Measurements from ENCODE around the gene PDZD2. TPM values are rescaled to one million over a fixed set of nuclear protein-coding genes. Genes with fewer than 3 reads are reported as not detected.

The PDZD2 gene
- total and polyA plus RNA-seq, 8 donors: under 0.01 to 61.3 (median 5.8) TPM

DNA sequence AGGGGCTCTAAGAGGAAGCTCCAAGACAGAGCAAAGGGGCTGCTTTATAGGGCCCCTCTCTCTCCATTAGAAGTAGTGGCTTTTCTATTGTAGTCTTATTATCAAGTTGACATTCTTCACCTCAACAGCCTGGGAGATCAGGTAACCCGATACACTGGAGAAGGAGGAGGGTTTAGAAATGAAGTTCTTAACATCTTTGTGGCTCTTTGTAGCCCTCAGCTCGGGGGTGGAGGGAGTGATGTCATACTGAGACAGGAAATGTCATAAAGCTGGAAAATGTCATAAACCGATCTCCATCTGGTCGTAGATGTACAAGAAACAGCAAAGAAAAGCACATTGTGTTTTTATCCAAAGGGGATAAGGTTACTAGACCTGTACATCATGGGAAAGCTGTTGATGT is 17.9 kb downstream of the PDZD2 start:
- Histone ChIP-seq H3K4me3 (no peak overlapping the region), H3K27ac (no peak overlapping the region)
- intact Hi-C loops (cut with DNase I; ENCODE audit: low total_unique reads): no loop called here

GRCh38 chr5:31657315-31657979 is 18.5 kb downstream of the PDZD2 start:
- intact Hi-C loops (cut with DNase I; ENCODE audit: low total_unique reads): no loop called here
- H3K36me3 ChIP-seq: no peaks in the 10 kb centered on the region
- H3K4me3 ChIP-seq: no peak overlapping the region
- H3K4me1 ChIP-seq: no peaks in the 10 kb centered on the region
- TF ChIP-seq EP300 (IDR thresholded peaks at IDR 0.05) (no peak), POLR2A (IDR thresholded peaks at IDR 0.05) (no peak), CTCF (IDR thresholded peaks at IDR 0.05) (no peak), POLR2AphosphoS5 (IDR thresholded peaks at IDR 0.05) (no peak)
- WGBS, 5 donors: 81 to 88% (median 85%) methylated on average over 11 of the region's 11 CpGs
- no peaks in the 10 kb centered on the region for H3K9me3 ChIP-seq
- H3K27ac ChIP-seq: no peak overlapping the region
- no peaks in the 10 kb centered on the region for H3K27me3 ChIP-seq
- DNase-seq: no peak

More for the DNA sequence above, 17.9 kb downstream of the PDZD2 start:
- no peak for DNase-seq
- 50 to 68% (median 60%) methylated on average over 4 of the region's 4 CpGs for WGBS, 5 donors
- H3K4me1 ChIP-seq: no peaks in the 10 kb centered on the region
- no peaks in the 10 kb centered on the region for H3K36me3 ChIP-seq
- TF ChIP-seq POLR2AphosphoS5 (IDR thresholded peaks at IDR 0.05): no peak
- no peak for TF ChIP-seq POLR2A (IDR thresholded peaks at IDR 0.05)
- no peak for TF ChIP-seq EP300 (IDR thresholded peaks at IDR 0.05)
- no peak for TF ChIP-seq CTCF (IDR thresholded peaks at IDR 0.05)
- no peaks in the 10 kb centered on the region for H3K9me3 ChIP-seq
- no peaks in the 10 kb centered on the region for H3K27me3 ChIP-seq

DNA sequence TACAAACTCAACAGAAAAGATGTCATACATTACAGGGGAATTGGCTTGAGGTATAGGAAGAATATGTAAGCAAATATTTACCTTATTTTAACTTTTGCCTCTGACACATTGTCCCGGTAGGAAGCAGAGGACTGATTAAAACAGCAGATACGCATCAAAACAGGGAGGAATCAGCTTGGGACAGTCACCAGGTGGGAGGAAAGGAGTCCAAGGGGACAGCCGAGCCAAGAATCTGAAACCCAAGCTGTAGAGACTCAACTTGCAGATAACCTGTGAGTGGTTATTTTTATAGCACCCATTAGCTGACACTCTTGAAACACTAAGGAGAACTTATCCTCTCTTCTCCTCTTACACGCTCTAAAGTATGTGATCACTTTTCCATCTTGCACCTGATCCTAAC is 22.3 kb downstream of the PDZD2 start:
- no peaks in the 10 kb centered on the region for H3K4me1 ChIP-seq
- no peaks in the 10 kb centered on the region for H3K36me3 ChIP-seq
- intact Hi-C loops (cut with DNase I; ENCODE audit: low total_unique reads): no loop called here
- WGBS, 5 donors: 57 to 79% (median 71%) methylated on average over 4 of the region's 4 CpGs
- no peaks in the 10 kb centered on the region for H3K9me3 ChIP-seq
- H3K27ac ChIP-seq: no peak overlapping the region
- H3K27me3 ChIP-seq: no peaks in the 10 kb centered on the region
- no peak for DNase-seq
- TF ChIP-seq CTCF (IDR thresholded peaks at IDR 0.05): no peak
- TF ChIP-seq POLR2AphosphoS5 (IDR thresholded peaks at IDR 0.05): no peak
- TF ChIP-seq POLR2A (IDR thresholded peaks at IDR 0.05): no peak
- TF ChIP-seq EP300 (IDR thresholded peaks at IDR 0.05): no peak
- H3K4me3 ChIP-seq: no peak overlapping the region

DNA sequence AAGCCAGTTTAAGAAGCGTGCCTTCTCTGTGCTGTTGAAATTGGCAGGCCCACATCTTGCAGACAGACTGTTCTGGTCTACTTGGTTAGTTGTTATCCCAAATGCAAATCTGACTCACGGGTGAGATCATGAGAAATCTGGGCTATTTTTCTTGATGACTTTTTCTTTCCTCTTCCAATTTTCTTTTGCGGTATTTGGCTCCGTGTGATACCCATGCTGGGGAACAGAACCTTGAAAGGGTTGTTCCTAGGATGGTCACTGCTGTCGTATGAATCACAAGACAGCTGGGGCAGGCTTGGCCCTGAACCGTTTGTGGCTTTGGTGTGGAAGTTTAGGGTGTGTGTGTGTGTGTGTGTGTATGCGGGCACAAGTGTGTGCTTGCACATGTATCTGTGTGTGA is 24.6 kb downstream of the PDZD2 start:
- 60 to 75% (median 73%) methylated on average over 7 of the region's 7 CpGs for WGBS, 5 donors
- Histone ChIP-seq H3K4me1 (no peaks in the 10 kb centered on the region), H3K9me3 (no peaks in the 10 kb centered on the region), H3K36me3 (no peaks in the 10 kb centered on the region), H3K27ac (no peak overlapping the region), H3K4me3 (no peak overlapping the region), H3K27me3 (no peaks in the 10 kb centered on the region)
- no peak for DNase-seq
- intact Hi-C loops (cut with DNase I; ENCODE audit: low total_unique reads): no loop called here
- TF ChIP-seq POLR2AphosphoS5 (IDR thresholded peaks at IDR 0.05): no peak
- no peak for TF ChIP-seq CTCF (IDR thresholded peaks at IDR 0.05)
- no peak for TF ChIP-seq EP300 (IDR thresholded peaks at IDR 0.05)
- no peak for TF ChIP-seq POLR2A (IDR thresholded peaks at IDR 0.05)

Measured in stomach (tissue), 9 donors.